NCI-H1092 (cell line): ENCODE data around the gene MAMLD1.
A peak's percentile ranks its signal among the peaks of the same experiment; 100 is the strongest.

Source experiments
- DNase-seq: peaks from one replicate; lab custom pipeline; 2025; lab: John Stamatoyannopoulos, UW

The MAMLD1 gene

GRCh38 chrX:150502091-150502490 is 139.0 kb downstream of the MAMLD1 start:
- no peak for DNase-seq

- DNase-seq, result no peak
These were observed 140.1 kb downstream of the MAMLD1 start for GRCh38 chrX:150502979-150503897.

- no peak for DNase-seq
These were observed 140.7 kb downstream of the MAMLD1 start for GRCh38 chrX:150503898-150504219.

GRCh38 chrX:150504397-150505182 is 141.5 kb downstream of the MAMLD1 start:
- no peak for DNase-seq

- no peak for DNase-seq
These were observed 142.9 kb downstream of the MAMLD1 start for GRCh38 chrX:150506020-150506419.

GRCh38 chrX:150506486-150506885 is 143.4 kb downstream of the MAMLD1 start:
- no peak for DNase-seq

- no peak for DNase-seq
These were observed 144.2 kb downstream of the MAMLD1 start for GRCh38 chrX:150507251-150507856.

- no peak for DNase-seq
These were observed 144.9 kb downstream of the MAMLD1 start for GRCh38 chrX:150508018-150508417.

GRCh38 chrX:150508451-150509367 is 145.6 kb downstream of the MAMLD1 start:
- DNase-seq, result peak; percentile 75

GRCh38 chrX:150509703-150510102 is 146.6 kb downstream of the MAMLD1 start:
- DNase-seq, result no peak

- no peak for DNase-seq
These were observed 149.4 kb downstream of the MAMLD1 start for GRCh38 chrX:150512461-150512901.

GRCh38 chrX:150513544-150513943 is 150.4 kb downstream of the MAMLD1 start:
- DNase-seq, result no peak

GRCh38 chrX:150514462-150514861 is 151.3 kb downstream of the MAMLD1 start:
- DNase-seq, result no peak

GRCh38 chrX:150515801-150516200 is 152.7 kb downstream of the MAMLD1 start:
- DNase-seq, result no peak

- no peak for DNase-seq
These were observed 154.3 kb downstream of the MAMLD1 start for GRCh38 chrX:150517303-150517910.

GRCh38 chrX:150522494-150522893 is 159.4 kb downstream of the MAMLD1 start:
- no peak for DNase-seq

- DNase-seq, result no peak
These were observed 162.2 kb downstream of the MAMLD1 start for GRCh38 chrX:150525061-150525919.

- no peak for DNase-seq
These were observed 163.6 kb downstream of the MAMLD1 start for GRCh38 chrX:150526692-150527091.

GRCh38 chrX:150527108-150527507 is 164.0 kb downstream of the MAMLD1 start:
- DNase-seq, result no peak

GRCh38 chrX:150529587-150529986 is 166.5 kb downstream of the MAMLD1 start:
- no peak for DNase-seq
